GM12873 (cell line): ENCODE results near the gene TRMT112.

Experiments
- TF ChIP-seq, protein P1 (sequence below): IDR thresholded peaks from 2 replicates; pipeline ENCODE4 v1.5.1; 2012; ENCODE audit warnings: low read depth, mild to moderate bottlenecking, moderate library complexity, low read length, control low read depth; ENCODE audit not compliant: insufficient read depth; ENCODE audit errors: missing control alignments

The TRMT112 gene

GRCh38 chr11:64269540-64270220, 47.7 kb downstream of the TRMT112 start:
- TF ChIP-seq, protein P1, sequence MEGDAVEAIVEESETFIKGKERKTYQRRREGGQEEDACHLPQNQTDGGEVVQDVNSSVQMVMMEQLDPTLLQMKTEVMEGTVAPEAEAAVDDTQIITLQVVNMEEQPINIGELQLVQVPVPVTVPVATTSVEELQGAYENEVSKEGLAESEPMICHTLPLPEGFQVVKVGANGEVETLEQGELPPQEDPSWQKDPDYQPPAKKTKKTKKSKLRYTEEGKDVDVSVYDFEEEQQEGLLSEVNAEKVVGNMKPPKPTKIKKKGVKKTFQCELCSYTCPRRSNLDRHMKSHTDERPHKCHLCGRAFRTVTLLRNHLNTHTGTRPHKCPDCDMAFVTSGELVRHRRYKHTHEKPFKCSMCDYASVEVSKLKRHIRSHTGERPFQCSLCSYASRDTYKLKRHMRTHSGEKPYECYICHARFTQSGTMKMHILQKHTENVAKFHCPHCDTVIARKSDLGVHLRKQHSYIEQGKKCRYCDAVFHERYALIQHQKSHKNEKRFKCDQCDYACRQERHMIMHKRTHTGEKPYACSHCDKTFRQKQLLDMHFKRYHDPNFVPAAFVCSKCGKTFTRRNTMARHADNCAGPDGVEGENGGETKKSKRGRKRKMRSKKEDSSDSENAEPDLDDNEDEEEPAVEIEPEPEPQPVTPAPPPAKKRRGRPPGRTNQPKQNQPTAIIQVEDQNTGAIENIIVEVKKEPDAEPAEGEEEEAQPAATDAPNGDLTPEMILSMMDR: no peak

GRCh38 chr11:64268893-64269539, 48.3 kb downstream of the TRMT112 start:
- TF ChIP-seq, protein P1: no peak

DNA sequence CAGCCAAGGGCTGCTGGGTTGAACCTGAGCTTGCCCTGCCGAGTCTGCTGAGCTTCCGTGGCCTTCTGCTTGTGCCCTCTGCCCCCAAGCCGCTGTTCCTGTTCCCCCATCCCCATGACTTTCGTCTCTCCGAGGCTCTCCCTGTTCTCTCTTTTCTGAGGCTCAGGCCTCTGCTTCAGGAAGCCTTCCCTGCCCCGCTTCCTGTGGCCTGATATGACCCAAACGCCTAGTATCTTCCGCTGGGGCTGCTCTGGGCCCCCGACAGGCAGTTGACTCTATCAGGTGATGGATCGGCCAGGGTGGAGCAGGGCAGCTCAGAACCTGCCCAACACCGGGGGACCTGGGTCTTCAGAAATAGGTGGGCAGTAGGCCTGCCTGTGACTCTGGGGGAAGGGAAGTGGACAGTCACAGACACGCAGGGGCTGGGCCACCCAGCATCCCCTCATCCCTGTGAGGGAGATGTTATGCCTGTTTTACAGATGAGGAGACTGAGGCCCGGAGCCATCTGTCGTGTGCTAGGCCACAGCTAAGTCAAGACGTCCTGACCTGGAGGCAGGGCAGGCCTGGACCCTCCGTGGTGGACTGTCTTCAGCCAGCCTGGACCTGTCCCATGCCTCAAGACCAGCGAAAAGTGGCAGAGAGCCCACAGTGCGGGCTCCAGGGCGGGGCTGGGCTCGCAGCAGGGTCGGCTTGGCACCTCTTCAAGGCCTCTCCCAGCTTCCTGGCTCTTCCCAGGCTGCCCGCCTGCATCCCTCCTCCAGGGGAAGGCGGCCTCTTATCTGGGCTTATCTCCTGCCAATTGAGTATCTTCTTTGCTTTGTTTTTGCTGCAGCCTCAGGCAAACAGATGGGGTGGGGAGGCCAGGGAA, 49.1 kb downstream of the TRMT112 start:
- TF ChIP-seq, protein P1: no peak

- TF ChIP-seq, protein P1: no peak
These were observed 50.0 kb downstream of the TRMT112 start for GRCh38 chr11:64267207-64267945.
